HCT116 (cell line): ENCODE measurements around the gene NR1H4. TPM values are rescaled to one million over a fixed set of nuclear protein-coding genes. Genes with fewer than 3 reads are reported as not detected.

Source experiments
- ATAC-seq: fragments of 200-7000 bp; cut with Tn5 transposase; 2 replicates; pipeline ENCODE4 v1.9.1; 2020; ENCODE audit warnings: mild to moderate bottlenecking, moderate library complexity
- BruUV-seq: library from RNA; stranded (reverse); fragments of 400-500 nt; replicated peaks from 2 replicates; lab custom pipeline; 2021; lab: Mats Ljungman, UMichigan
- CTCF ChIA-PET: fragments of 300-600 bp; sonication (Branson Sonifier 250); formaldehyde crosslinking; loops from one replicate; lab custom pipeline; 2021; ENCODE audit warnings: antibody characterized with exemption; lab: Charles Lee
- POLR2A ChIA-PET: fragments of 300-600, 350-600 bp; sonication (Branson Sonifier 250); formaldehyde crosslinking; loops from one replicate; lab custom pipeline; 2021; ENCODE audit warnings: antibody characterized with exemption; lab: Charles Lee
- RAD21 ChIA-PET, 2 experiments: fragments of 300-600 bp; sonication (Branson Sonifier 250); formaldehyde crosslinking; loops; one replicate each; lab custom pipeline; 2023; ENCODE audit warnings: low total read pairs in 2 of 2; ENCODE audit not compliant: uncharacterized antibody in 2 of 2, unreplicated experiment in 2 of 2, low non-redundant PET in 1 of 2; lab: Charles Lee
- DNase-seq: peaks from one replicate; pipeline ENCODE4 v3.0.0-alpha.2; 2010; ENCODE audit warnings: low read depth, low spot score
- H2AFZ ChIP-seq: fragments of 200-600 bp; shearing (Covaris generic), sonication (generic); 2 replicates; pipeline ENCODE4 v1.6.1; 2017; ENCODE audit warnings: low read depth, mixed run types, mixed read lengths, antibody characterized with exemption, low read length; ENCODE audit not compliant: poor library complexity, severe bottlenecking
- H3K27ac ChIP-seq: 2 replicates; pipeline ENCODE4 v1.5.1; 2012; ENCODE audit warnings: low read depth, low read length
- H3K27me3 ChIP-seq: fragments of 200-600 bp; sonication (generic); 2 replicates; pipeline ENCODE4 v1.6.1; 2016; ENCODE audit warnings: mixed run types, low read length, mixed read lengths; ENCODE audit not compliant: insufficient read depth
- H3K36me3 ChIP-seq, 2 experiments: fragments of 200-500 bp in 1 of 2; fragments of 200-600 bp in 1 of 2; sonication (Bioruptor generic) in 1 of 2; sonication (generic) in 1 of 2; 2 replicates each; pipeline versions ENCODE4 v1.5.1 to v1.6.1; 2014 to 2016; ENCODE audit warnings: low read length in 2 of 2, inconsistent platforms in 1 of 2, mixed read lengths in 1 of 2, mixed run types in 1 of 2; ENCODE audit not compliant: insufficient read depth in 2 of 2, control insufficient read depth in 1 of 2
- H3K4me1 ChIP-seq, 2 experiments: fragments of 200-600 bp in 1 of 2; sonication (generic) in 1 of 2; 2 replicates each; pipeline versions ENCODE4 v1.5.1 to v1.6.1; 2012 to 2017; ENCODE audit warnings: low read length in 2 of 2, inconsistent platforms in 1 of 2, mild to moderate bottlenecking in 1 of 2, mixed read lengths in 1 of 2, mixed run types in 1 of 2, moderate library complexity in 1 of 2; ENCODE audit not compliant: insufficient read depth in 2 of 2, control insufficient read depth in 1 of 2
- H3K4me2 ChIP-seq: fragments of 200-600 bp; sonication (generic); 2 replicates; pipeline ENCODE4 v1.6.1; 2017; ENCODE audit warnings: mixed run types, low read length, mixed read lengths
- H3K4me3 ChIP-seq, 2 experiments: fragments of 200-600 bp in 1 of 2; sonication (generic) in 1 of 2; replicated peaks in 1 of 2; 2 replicates each; pipeline ENCODE4 v1.5.1; 2011 to 2016; ENCODE audit warnings: low read length in 2 of 2, control low read depth in 1 of 2, low read depth in 1 of 2, mild to moderate bottlenecking in 1 of 2, mixed read lengths in 1 of 2, mixed run types in 1 of 2
- H3K79me2 ChIP-seq: fragments of 200-600 bp; sonication (generic); 2 replicates; pipeline ENCODE4 v1.6.1; 2017; ENCODE audit warnings: mild to moderate bottlenecking, mixed run types, low read length, moderate library complexity, mixed read lengths; ENCODE audit not compliant: insufficient read depth
- H3K9ac ChIP-seq: fragments of 200-600 bp; sonication (generic); 2 replicates; pipeline ENCODE4 v1.6.1; 2016; ENCODE audit warnings: low read length, mixed read lengths
- H3K9me2 ChIP-seq: fragments of 200-600 bp; sonication (generic), shearing (Covaris generic); 2 replicates; pipeline ENCODE4 v1.6.1; 2017; ENCODE audit warnings: mixed run types, mild to moderate bottlenecking, moderate library complexity; ENCODE audit not compliant: insufficient read depth
- H3K9me3 ChIP-seq, 2 experiments: fragments of 200-500 bp in 1 of 2; fragments of 200-600 bp in 1 of 2; sonication (Bioruptor generic) in 1 of 2; sonication (generic) in 1 of 2; 2 replicates each; pipeline ENCODE4 v1.6.1; 2014 to 2017; ENCODE audit warnings: low read length in 2 of 2, mixed read lengths in 2 of 2, inconsistent platforms in 1 of 2, low read depth in 1 of 2, mild to moderate bottlenecking in 1 of 2, mixed run types in 1 of 2, moderate library complexity in 1 of 2; ENCODE audit not compliant: control insufficient read depth in 1 of 2, insufficient read depth in 1 of 2
- H4K20me1 ChIP-seq: fragments of 200-600 bp; sonication (generic), shearing (Covaris generic); 2 replicates; pipeline ENCODE4 v1.6.1; 2017; ENCODE audit warnings: mixed run types, mild to moderate bottlenecking, moderate library complexity; ENCODE audit not compliant: insufficient read depth
- ATF3 ChIP-seq: IDR thresholded peaks from 2 replicates; pipeline ENCODE4 v1.6.1; 2012
- CBX3 ChIP-seq: IDR thresholded peaks from 2 replicates; pipeline ENCODE4 v1.6.1; 2012; ENCODE audit warnings: low read depth
- EZH2 ChIP-seq: fragments of 200-600 bp; sonication (generic); IDR thresholded peaks from 2 replicates; pipeline ENCODE4 v1.6.1; 2017; ENCODE audit warnings: antibody characterized with exemption, mixed run types
- FOSL1 ChIP-seq: IDR thresholded peaks from 2 replicates; pipeline ENCODE4 v1.6.1; 2012; ENCODE audit warnings: low read depth
- JUND ChIP-seq: IDR thresholded peaks from 2 replicates; pipeline ENCODE4 v1.6.1; 2012
- REST ChIP-seq: IDR thresholded peaks from 2 replicates; pipeline ENCODE4 v1.6.1; 2012; ENCODE audit warnings: low read depth
- SIN3A ChIP-seq: IDR thresholded peaks from 2 replicates; pipeline ENCODE4 v1.6.1; 2012; ENCODE audit warnings: low read depth
- YY1 ChIP-seq: IDR thresholded peaks from 2 replicates; pipeline ENCODE4 v1.6.1; 2011; ENCODE audit warnings: low read length, low read depth, moderate library complexity, mild to moderate bottlenecking; ENCODE audit not compliant: insufficient replicate concordance; ENCODE audit errors: extremely low read depth
- ZBTB33 ChIP-seq: IDR thresholded peaks from 2 replicates; pipeline ENCODE4 v1.6.1; 2011; ENCODE audit warnings: mild to moderate bottlenecking, low read length, moderate library complexity; ENCODE audit not compliant: insufficient replicate concordance; ENCODE audit errors: extremely low read depth
- ZFX ChIP-seq: fragments of 450-650 bp; IDR thresholded peaks from 2 replicates; pipeline ENCODE4 v1.6.1; 2017
- ZNF274 ChIP-seq: fragments of 200-500 bp; sonication (Bioruptor generic); IDR thresholded peaks from 2 replicates; pipeline ENCODE4 v1.6.1; 2014; ENCODE audit warnings: mild to moderate bottlenecking, low read depth, low read length, inconsistent platforms
- intact Hi-C: fragments of 100-400 bp; cut with micrococcal nuclease; formaldehyde crosslinking; loops from 2 replicates; pipeline ENCODE4 v1.10.0; 2022
- total RNA-seq: library from RNA; stranded (reverse); gene quantifications from one replicate; pipeline ENCODE4 v1.2.1, GENCODE V29; 2021; ENCODE audit not compliant: unreplicated experiment

The NR1H4 gene
- total RNA-seq, 1 experiment from 2014 or later: not detected

GRCh38 chr12:100572184-100572583, 98.5 kb downstream of the NR1H4 start:
- H3K27me3 ChIP-seq: peaks cover 4% of the 10 kb centered on the region; the same call in 1 of the 2 replicates
- no peak overlapping the region for H3K4me3 ChIP-seq
- ChIA-PET RAD21 (no interaction called here), POLR2A (no interaction called here), CTCF (no interaction called here)
- no peaks in the 10 kb centered on the region for H3K36me3 ChIP-seq
- no peaks in the 10 kb centered on the region for H3K9me2 ChIP-seq
- no peak overlapping the region for H3K27ac ChIP-seq
- peaks cover 34% of the 10 kb centered on the region for H3K79me2 ChIP-seq
- H2AFZ ChIP-seq: no peak overlapping the region
- TF ChIP-seq SIN3A (no peak), REST (no peak), JUND (no peak), ZNF274 (no peak), ATF3 (no peak), YY1 (no peak), FOSL1 (no peak), EZH2 (no peak), ZBTB33 (no peak), ZFX (no peak), CBX3 (no peak)
- TF ChIP-seq, all 23 proteins: peak for 0
- H3K9me3 ChIP-seq: no peaks in the 10 kb centered on the region
- DNase-seq (no peak), ATAC-seq (no peak)
- intact Hi-C loops: no loop called here
- peaks cover 19 to 34% of the 10 kb centered on the region in 2 experiments for H3K4me1 ChIP-seq
- no peak overlapping the region for H3K4me2 ChIP-seq
- no peak overlapping the region for H3K9ac ChIP-seq
- no peaks in the 10 kb centered on the region for H4K20me1 ChIP-seq
- no TSS peak for BruUV-seq
